HCT116 (cell line): Measurements from ENCODE around the gene ARMC12.

Experiments
- EGR1 ChIP-seq: IDR thresholded peaks from 2 replicates; pipeline ENCODE4 v1.6.1; 2012; ENCODE audit warnings: low read depth
- POLR2A ChIP-seq: IDR thresholded peaks from 2 replicates; pipeline ENCODE4 v1.7.0; 2011; ENCODE audit warnings: borderline replicate concordance; ENCODE audit not compliant: insufficient read depth, insufficient read length; ENCODE audit errors: extremely low read depth
- RAD21 ChIP-seq: IDR thresholded peaks from 2 replicates; pipeline ENCODE4 v1.6.1; 2012; ENCODE audit warnings: low read depth, mild to moderate bottlenecking
- TCF7L2 ChIP-seq: IDR thresholded peaks from 2 replicates; pipeline ENCODE4 v1.7.0; 2011; ENCODE audit warnings: borderline replicate concordance, inconsistent platforms; ENCODE audit not compliant: insufficient read depth, insufficient read length; ENCODE audit errors: extremely low read depth
- ZFX ChIP-seq: fragments of 450-650 bp; IDR thresholded peaks from 2 replicates; pipeline ENCODE4 v1.6.1; 2017
- ZNF274 ChIP-seq: fragments of 200-500 bp; sonication (Bioruptor generic); IDR thresholded peaks from 2 replicates; pipeline ENCODE4 v1.6.1; 2014; ENCODE audit warnings: mild to moderate bottlenecking, low read depth, low read length, inconsistent platforms
- TF ChIP-seq, protein P1 (sequence below), 3 experiments: fragments of 200-600 bp in 1 of 3; sonication (generic) in 1 of 3; IDR thresholded peaks in 2 of 3; conservative IDR thresholded peaks in 1 of 3; 2 replicates each; pipeline ENCODE4 v1.5.1; 2012 to 2017; ENCODE audit warnings: low read depth in 2 of 3, low read length in 2 of 3, antibody characterized with exemption in 1 of 3, borderline replicate concordance in 1 of 3, control low read depth in 1 of 3, mild to moderate bottlenecking in 1 of 3, mixed read lengths in 1 of 3, mixed run types in 1 of 3, moderate library complexity in 1 of 3; ENCODE audit not compliant: insufficient read depth in 1 of 3

DNA sequence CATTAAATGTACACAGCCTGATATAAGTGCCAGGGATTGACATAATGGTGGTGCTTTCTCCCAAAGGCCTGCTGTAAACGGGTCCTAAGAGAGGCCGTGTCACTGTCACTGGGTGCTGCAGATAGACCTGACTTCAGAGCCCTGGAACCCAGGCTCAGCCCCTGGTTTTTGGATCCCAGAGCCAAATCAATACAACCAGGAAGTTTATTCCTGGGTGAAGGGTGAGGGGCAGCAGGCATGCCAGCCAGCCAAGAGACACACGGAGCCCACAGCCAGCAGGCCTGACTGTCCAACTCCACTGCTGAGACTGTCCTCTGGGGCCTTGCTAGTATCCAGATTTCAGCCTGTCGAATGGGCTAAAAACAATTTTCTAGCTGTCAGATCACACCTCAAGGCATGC is 12.8 kb upstream of the ARMC12 start:
- TF ChIP-seq RAD21 (no peak), EGR1 (no peak), ZNF274 (no peak), POLR2A (no peak), TCF7L2 (no peak), ZFX (no peak)
- TF ChIP-seq, protein P1, sequence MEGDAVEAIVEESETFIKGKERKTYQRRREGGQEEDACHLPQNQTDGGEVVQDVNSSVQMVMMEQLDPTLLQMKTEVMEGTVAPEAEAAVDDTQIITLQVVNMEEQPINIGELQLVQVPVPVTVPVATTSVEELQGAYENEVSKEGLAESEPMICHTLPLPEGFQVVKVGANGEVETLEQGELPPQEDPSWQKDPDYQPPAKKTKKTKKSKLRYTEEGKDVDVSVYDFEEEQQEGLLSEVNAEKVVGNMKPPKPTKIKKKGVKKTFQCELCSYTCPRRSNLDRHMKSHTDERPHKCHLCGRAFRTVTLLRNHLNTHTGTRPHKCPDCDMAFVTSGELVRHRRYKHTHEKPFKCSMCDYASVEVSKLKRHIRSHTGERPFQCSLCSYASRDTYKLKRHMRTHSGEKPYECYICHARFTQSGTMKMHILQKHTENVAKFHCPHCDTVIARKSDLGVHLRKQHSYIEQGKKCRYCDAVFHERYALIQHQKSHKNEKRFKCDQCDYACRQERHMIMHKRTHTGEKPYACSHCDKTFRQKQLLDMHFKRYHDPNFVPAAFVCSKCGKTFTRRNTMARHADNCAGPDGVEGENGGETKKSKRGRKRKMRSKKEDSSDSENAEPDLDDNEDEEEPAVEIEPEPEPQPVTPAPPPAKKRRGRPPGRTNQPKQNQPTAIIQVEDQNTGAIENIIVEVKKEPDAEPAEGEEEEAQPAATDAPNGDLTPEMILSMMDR (IDR thresholded peaks at IDR 0.05 in 2 of 3, conservative IDR thresholded peaks at IDR 0.05 in 1 of 3; ENCODE audit: borderline replicate concordance in 1 of 3, insufficient read depth in 1 of 3, low read depth in 2 of 3, low read length in 2 of 3): no peak
